UCSD-AML1 (cell line): Measurements from ENCODE around the gene TRIM41.
"Not testable (repeated sequence)": the region's sequence is repeated elsewhere in the genome, so short reads cannot be mapped to it uniquely, and the experiment has no call there.

Experiments
- DNase-seq: peaks from one replicate; lab custom pipeline; 2025; ENCODE audit not compliant: unreplicated experiment; lab: John Stamatoyannopoulos, UW

The TRIM41 gene

GRCh38 chr5:181223058-181223728, at the start of gene TRIM41:
Gene TRIM41 (plus strand): TSS chr5:181223281. CDS start chr5:181224000, 719 bp downstream.
- DNase-seq, result no peak

- DNase-seq, result no peak
Observed at GRCh38 chr5:181173420-181174342, 49.4 kb upstream of the TRIM41 start.

GRCh38 chr5:181176254-181176952, 46.7 kb upstream of the TRIM41 start:
- DNase-seq, result no peak

- not testable (repeated sequence) for DNase-seq
Observed at GRCh38 chr5:181177559-181177958, 45.5 kb upstream of the TRIM41 start.

GRCh38 chr5:181181650-181182565, 41.2 kb upstream of the TRIM41 start:
- DNase-seq, result no peak

GRCh38 chr5:181182651-181183050, 40.4 kb upstream of the TRIM41 start:
- no peak for DNase-seq

- no peak for DNase-seq
Observed at GRCh38 chr5:181184845-181185216, 38.2 kb upstream of the TRIM41 start.

GRCh38 chr5:181185560-181185959, 37.5 kb upstream of the TRIM41 start:
- no peak for DNase-seq

- DNase-seq, result no peak
Observed at GRCh38 chr5:181186022-181186421, 37.1 kb upstream of the TRIM41 start.

GRCh38 chr5:181186986-181187499, 36.0 kb upstream of the TRIM41 start:
- no peak for DNase-seq

- DNase-seq, result no peak
Observed at GRCh38 chr5:181187500-181188213, 35.4 kb upstream of the TRIM41 start.

GRCh38 chr5:181188700-181189362, 34.2 kb upstream of the TRIM41 start:
- no peak for DNase-seq

GRCh38 chr5:181189363-181189961, 33.6 kb upstream of the TRIM41 start:
- no peak for DNase-seq

- no peak for DNase-seq
Observed at GRCh38 chr5:181189962-181190710, 32.9 kb upstream of the TRIM41 start.

- DNase-seq, result no peak
Observed at GRCh38 chr5:181190711-181191525, 32.2 kb upstream of the TRIM41 start.

- no peak for DNase-seq
Observed at GRCh38 chr5:181191526-181192336, 31.4 kb upstream of the TRIM41 start.
